ENCODE data around the gene HAP1.
A peak's percentile ranks its signal among the peaks of the same experiment; 100 is the strongest.

The HAP1 gene

DNA sequence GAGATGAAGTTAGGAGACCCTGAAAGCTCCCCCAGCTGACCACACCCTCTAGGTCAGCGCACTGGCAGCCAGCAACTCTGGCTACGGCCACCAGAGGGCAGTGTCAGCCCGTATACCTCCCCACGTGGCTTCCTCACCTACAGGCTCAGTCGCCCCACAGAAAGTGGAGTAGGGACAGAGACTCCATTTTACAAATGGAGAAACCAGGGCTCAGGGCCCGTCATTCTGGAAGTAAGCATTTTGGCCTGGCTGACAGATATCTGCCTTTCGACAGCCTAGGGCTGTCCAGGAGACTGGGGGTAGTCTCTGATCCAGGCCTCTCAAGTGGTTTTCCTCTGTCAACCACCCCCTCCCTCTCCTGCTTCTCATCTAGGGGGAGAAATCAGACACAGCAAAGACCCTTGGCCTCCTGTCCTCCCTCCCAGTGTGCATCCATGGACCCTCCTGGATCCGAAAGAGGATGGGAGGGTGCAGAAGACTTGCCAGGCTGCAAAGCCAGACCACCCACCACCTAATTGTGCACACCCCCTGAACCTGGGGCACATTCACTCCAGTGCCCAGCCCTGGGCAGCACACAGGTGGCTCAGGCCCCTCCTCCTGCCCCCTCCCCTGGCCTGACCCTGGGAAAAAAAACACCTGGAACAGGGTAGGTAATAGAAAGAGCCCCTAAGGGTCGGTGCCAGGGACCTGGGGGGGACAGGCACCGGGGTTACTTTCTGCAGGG, 3.8 kb upstream of the HAP1 start:
- Histone ChIP-seq H3K36me3 (ENCODE audit: control insufficient read depth in 2 of 2, insufficient read depth in 1 of 2, low read length in 2 of 2) (no peaks in the 10 kb centered on the region), H3K9me3 (ENCODE audit: control insufficient read depth, insufficient read depth, low read depth, low read length) (no peaks in the 10 kb centered on the region), H3K4me1 (ENCODE audit: control insufficient read depth, insufficient read depth, low read length) (peaks cover 2% of the 10 kb centered on the region; the same call in 1 of the 2 replicates), H3K27ac (ENCODE audit: extremely low read depth, low read depth, low read length) (peak overlapping the region; percentile 11; the same call in 1 of the 2 replicates), H3K4me3 (ENCODE audit: low read depth, low read length) (no peak overlapping the region)
- ChIA-PET CTCF (interaction anchor here (0.6 to 6.8 kb wide), 37 partner anchors 11 to 1315 kb away, joined by 3 to 51 read pairs (median 4); partner anchors contain the start of genes JUP, KLHL10 and P3H4), POLR2A (interaction anchor here (0.6 to 1.9 kb wide), 7 partner anchors 48 to 221 kb away, joined by 3 to 17 read pairs (median 6); partner anchors contain the start of genes EIF1 and JUP)
- TF ChIP-seq KLF1 (tag by site-specific recombination; IDR thresholded peaks at IDR 0.05): peak; percentile 67
- 0 out of 2 replicates have a peak, but pooled peaks have one; percentile 17 for TF ChIP-seq ZNF184 (tag by site-specific recombination; IDR thresholded peaks at IDR 0.05)
- TF ChIP-seq, protein P1, sequence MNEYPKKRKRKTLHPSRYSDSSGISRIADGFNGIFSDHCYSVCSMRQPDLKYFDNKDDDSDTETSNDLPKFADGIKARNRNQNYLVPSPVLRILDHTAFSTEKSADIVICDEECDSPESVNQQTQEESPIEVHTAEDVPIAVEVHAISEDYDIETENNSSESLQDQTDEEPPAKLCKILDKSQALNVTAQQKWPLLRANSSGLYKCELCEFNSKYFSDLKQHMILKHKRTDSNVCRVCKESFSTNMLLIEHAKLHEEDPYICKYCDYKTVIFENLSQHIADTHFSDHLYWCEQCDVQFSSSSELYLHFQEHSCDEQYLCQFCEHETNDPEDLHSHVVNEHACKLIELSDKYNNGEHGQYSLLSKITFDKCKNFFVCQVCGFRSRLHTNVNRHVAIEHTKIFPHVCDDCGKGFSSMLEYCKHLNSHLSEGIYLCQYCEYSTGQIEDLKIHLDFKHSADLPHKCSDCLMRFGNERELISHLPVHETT (tag by site-specific recombination; IDR thresholded peaks at IDR 0.05): peak; percentile 68; the same call in 1 of the 2 replicates
- TF ChIP-seq ZNF132 (tag by site-specific recombination; IDR thresholded peaks at IDR 0.05; ENCODE audit: borderline replicate concordance): no peak
- peak; percentile 51; the same call in 1 of the 2 replicates for TF ChIP-seq KLF8 (tag by site-specific recombination; IDR thresholded peaks at IDR 0.05)
- no peak for TF ChIP-seq REPIN1 (tag by site-specific recombination; IDR thresholded peaks at IDR 0.05; ENCODE audit: low read depth)
- TF ChIP-seq IKZF3 (tag by site-specific recombination; IDR thresholded peaks at IDR 0.05): no peak
- TF ChIP-seq ZNF571 (tag by site-specific recombination; IDR thresholded peaks at IDR 0.05): no peak
- TF ChIP-seq ZNF843 (tag by site-specific recombination; IDR thresholded peaks at IDR 0.05): no peak
- TF ChIP-seq ZBTB7A (tag by site-specific recombination; IDR thresholded peaks at IDR 0.05; ENCODE audit: low read depth): no peak
- TF ChIP-seq ZNF174 (tag by site-specific recombination; IDR thresholded peaks at IDR 0.05): no peak
- peak; percentile 49; the same call in 1 of the 2 replicates for TF ChIP-seq ZNF391 (tag by site-specific recombination; IDR thresholded peaks at IDR 0.05; ENCODE audit: borderline replicate concordance, low read depth)
- TF ChIP-seq SP7 (tag by site-specific recombination; IDR thresholded peaks at IDR 0.05): peak; percentile 48
- peak; percentile 41; the same call in 1 of the 2 replicates for TF ChIP-seq YY2 (tag by site-specific recombination; IDR thresholded peaks at IDR 0.05)
- peak; percentile 96 for TF ChIP-seq ZNF654 (tag by site-specific recombination; IDR thresholded peaks at IDR 0.05; ENCODE audit: low read depth)
- TF ChIP-seq, protein P2, sequence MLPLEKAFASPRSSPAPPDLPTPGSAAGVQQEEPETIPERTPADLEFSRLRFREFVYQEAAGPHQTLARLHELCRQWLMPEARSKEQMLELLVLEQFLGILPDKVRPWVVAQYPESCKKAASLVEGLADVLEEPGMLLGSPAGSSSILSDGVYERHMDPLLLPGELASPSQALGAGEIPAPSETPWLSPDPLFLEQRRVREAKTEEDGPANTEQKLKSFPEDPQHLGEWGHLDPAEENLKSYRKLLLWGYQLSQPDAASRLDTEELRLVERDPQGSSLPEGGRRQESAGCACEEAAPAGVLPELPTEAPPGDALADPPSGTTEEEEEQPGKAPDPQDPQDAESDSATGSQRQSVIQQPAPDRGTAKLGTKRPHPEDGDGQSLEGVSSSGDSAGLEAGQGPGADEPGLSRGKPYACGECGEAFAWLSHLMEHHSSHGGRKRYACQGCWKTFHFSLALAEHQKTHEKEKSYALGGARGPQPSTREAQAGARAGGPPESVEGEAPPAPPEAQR (tag by site-specific recombination; IDR thresholded peaks at IDR 0.05): no peak
- TF ChIP-seq, protein P3, sequence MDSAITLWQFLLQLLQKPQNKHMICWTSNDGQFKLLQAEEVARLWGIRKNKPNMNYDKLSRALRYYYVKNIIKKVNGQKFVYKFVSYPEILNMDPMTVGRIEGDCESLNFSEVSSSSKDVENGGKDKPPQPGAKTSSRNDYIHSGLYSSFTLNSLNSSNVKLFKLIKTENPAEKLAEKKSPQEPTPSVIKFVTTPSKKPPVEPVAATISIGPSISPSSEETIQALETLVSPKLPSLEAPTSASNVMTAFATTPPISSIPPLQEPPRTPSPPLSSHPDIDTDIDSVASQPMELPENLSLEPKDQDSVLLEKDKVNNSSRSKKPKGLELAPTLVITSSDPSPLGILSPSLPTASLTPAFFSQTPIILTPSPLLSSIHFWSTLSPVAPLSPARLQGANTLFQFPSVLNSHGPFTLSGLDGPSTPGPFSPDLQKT (IDR thresholded peaks at IDR 0.05; ENCODE audit: borderline replicate concordance, low read depth, low read length): no peak
- TF ChIP-seq ZBTB8A (tag by site-specific recombination; IDR thresholded peaks at IDR 0.05): peak; percentile 41
- TF ChIP-seq ZNF76 (tag by site-specific recombination; IDR thresholded peaks at IDR 0.05; ENCODE audit: borderline replicate concordance, low read depth): 0 out of 2 replicates have a peak, but pooled peaks have one; percentile 30
- TF ChIP-seq RBAK (tag by site-specific recombination; IDR thresholded peaks at IDR 0.05): no peak
- no peak for TF ChIP-seq ZNF157 (tag by site-specific recombination; IDR thresholded peaks at IDR 0.05)
- TF ChIP-seq ZNF140 (tag by site-specific recombination; IDR thresholded peaks at IDR 0.05): no peak
- TF ChIP-seq, protein P4, sequence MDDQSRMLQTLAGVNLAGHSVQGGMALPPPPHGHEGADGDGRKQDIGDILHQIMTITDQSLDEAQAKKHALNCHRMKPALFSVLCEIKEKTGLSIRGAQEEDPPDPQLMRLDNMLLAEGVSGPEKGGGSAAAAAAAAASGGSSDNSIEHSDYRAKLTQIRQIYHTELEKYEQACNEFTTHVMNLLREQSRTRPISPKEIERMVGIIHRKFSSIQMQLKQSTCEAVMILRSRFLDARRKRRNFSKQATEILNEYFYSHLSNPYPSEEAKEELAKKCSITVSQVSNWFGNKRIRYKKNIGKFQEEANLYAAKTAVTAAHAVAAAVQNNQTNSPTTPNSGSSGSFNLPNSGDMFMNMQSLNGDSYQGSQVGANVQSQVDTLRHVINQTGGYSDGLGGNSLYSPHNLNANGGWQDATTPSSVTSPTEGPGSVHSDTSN (CRISPR knock-in tag; IDR thresholded peaks at IDR 0.05): peak; percentile 66; the same call in 1 of the 2 replicates
- no peak for TF ChIP-seq SALL2 (tag by site-specific recombination; IDR thresholded peaks at IDR 0.05; ENCODE audit: borderline replicate concordance)
- no peak for TF ChIP-seq ZNF658 (tag by site-specific recombination; IDR thresholded peaks at IDR 0.05)
- TF ChIP-seq, protein P5, sequence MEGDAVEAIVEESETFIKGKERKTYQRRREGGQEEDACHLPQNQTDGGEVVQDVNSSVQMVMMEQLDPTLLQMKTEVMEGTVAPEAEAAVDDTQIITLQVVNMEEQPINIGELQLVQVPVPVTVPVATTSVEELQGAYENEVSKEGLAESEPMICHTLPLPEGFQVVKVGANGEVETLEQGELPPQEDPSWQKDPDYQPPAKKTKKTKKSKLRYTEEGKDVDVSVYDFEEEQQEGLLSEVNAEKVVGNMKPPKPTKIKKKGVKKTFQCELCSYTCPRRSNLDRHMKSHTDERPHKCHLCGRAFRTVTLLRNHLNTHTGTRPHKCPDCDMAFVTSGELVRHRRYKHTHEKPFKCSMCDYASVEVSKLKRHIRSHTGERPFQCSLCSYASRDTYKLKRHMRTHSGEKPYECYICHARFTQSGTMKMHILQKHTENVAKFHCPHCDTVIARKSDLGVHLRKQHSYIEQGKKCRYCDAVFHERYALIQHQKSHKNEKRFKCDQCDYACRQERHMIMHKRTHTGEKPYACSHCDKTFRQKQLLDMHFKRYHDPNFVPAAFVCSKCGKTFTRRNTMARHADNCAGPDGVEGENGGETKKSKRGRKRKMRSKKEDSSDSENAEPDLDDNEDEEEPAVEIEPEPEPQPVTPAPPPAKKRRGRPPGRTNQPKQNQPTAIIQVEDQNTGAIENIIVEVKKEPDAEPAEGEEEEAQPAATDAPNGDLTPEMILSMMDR (tag by site-specific recombination; IDR thresholded peaks at IDR 0.05): peak; percentile 96
- TF ChIP-seq, protein P6, sequence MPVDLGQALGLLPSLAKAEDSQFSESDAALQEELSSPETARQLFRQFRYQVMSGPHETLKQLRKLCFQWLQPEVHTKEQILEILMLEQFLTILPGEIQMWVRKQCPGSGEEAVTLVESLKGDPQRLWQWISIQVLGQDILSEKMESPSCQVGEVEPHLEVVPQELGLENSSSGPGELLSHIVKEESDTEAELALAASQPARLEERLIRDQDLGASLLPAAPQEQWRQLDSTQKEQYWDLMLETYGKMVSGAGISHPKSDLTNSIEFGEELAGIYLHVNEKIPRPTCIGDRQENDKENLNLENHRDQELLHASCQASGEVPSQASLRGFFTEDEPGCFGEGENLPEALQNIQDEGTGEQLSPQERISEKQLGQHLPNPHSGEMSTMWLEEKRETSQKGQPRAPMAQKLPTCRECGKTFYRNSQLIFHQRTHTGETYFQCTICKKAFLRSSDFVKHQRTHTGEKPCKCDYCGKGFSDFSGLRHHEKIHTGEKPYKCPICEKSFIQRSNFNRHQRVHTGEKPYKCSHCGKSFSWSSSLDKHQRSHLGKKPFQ (tag by site-specific recombination; IDR thresholded peaks at IDR 0.05): no peak
- peak; percentile 59 for TF ChIP-seq ZBTB17 (tag by site-specific recombination; IDR thresholded peaks at IDR 0.05)
- TF ChIP-seq ZNF394 (tag by site-specific recombination; IDR thresholded peaks at IDR 0.05; ENCODE audit: borderline replicate concordance): peak; percentile 64

All from HEK293 (cell line).